Measurements from ENCODE around the gene CTDSP2. TPM values are rescaled to one million over a fixed set of nuclear protein-coding genes. Genes with fewer than 3 reads are reported as not detected.

CTDSP2 gene
- total and polyA plus RNA-seq, 2 experiments from 2014 or later: 52.7 to 97.3 TPM

DNA sequence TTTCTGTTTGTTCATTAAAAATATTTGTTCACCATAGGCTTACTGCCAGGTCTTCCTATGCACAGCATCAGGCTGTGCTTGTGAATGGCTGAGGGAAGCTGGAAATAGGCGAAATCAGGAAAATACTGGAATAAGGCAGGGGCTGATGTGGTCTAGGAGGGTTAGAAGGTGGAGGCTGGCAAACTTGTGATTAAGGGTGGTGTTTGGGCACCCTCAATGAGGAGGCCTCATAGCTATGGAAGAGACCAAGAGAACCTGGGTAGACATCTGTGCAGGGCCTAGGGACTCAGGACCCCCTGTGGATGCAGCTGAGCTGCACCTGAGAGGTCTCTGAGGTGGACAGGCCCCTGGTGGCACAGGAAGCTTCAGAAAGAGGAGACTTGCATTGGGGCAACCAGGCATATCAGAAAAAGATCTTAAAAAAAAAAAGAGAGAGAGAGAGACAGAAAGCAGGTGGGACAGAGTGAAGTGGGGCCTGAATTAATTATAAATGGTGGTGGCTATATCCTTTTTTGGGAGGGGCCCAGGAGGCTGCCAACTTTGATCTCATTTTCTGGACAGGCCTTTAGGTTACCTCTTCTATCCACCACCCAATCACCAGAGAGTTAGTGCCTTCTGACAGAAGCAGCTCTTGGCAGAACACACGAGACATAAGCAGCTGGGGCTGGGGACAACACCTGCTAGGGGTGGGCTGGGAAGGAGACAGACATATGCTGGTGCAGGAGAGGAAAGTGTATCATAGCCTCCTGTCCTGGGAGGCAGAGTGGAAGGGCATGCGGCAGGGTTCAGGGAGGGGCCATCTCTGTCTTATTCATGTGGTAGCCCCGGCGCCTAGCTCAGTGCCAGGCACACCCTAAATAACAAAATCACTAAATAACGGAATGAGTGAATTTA lies 48.1 kb upstream of the CTDSP2 start:
- H3K79me2 ChIP-seq (ENCODE audit: insufficient read depth): no peaks in the 10 kb centered on the region
- peaks cover 87% of the 10 kb centered on the region for H3K4me1 ChIP-seq (ENCODE audit: insufficient read depth)
- peak overlapping the region; percentile 62 for H3K4me3 ChIP-seq
- WGBS, 2 experiments (ENCODE audit: low coverage in 1 of 2, low lambda C conversion rate in 2 of 2, missing lambda C conversion rate in 2 of 2): 54 to 61% methylated on average over 6 of the region's 6 CpGs
- H3K27ac ChIP-seq: peak overlapping the region; percentile 98
- H3K9me3 ChIP-seq (ENCODE audit: low read depth): no peaks in the 10 kb centered on the region
- no peaks in the 10 kb centered on the region for H3K27me3 ChIP-seq (replicated peaks; ENCODE audit: insufficient read depth)
- H3K9ac ChIP-seq: peak overlapping the region; percentile 86
- no peak for TF ChIP-seq EZH2phosphoT487 (IDR thresholded peaks at IDR 0.05; ENCODE audit: insufficient read depth, low read depth)
- TF ChIP-seq EZH2 (IDR thresholded peaks at IDR 0.05; ENCODE audit: insufficient read depth, poor library complexity, severe bottlenecking): no peak
- H2AFZ ChIP-seq: peak overlapping the region; percentile 59
- in situ Hi-C loops (cut with MboI): no loop called here
- DNase-seq: peak; percentile 29
- H3K4me2 ChIP-seq (ENCODE audit: unreplicated experiment): peak overlapping the region; percentile 78
- no peaks in the 10 kb centered on the region for H3K9me2 ChIP-seq (ENCODE audit: insufficient read depth)
- no peaks in the 10 kb centered on the region for H3K36me3 ChIP-seq (ENCODE audit: low read depth)
- H4K20me1 ChIP-seq (ENCODE audit: insufficient read depth): no peaks in the 10 kb centered on the region
- H3F3A ChIP-seq (ENCODE audit: insufficient read depth): peaks cover 68% of the 10 kb centered on the region

DNA sequence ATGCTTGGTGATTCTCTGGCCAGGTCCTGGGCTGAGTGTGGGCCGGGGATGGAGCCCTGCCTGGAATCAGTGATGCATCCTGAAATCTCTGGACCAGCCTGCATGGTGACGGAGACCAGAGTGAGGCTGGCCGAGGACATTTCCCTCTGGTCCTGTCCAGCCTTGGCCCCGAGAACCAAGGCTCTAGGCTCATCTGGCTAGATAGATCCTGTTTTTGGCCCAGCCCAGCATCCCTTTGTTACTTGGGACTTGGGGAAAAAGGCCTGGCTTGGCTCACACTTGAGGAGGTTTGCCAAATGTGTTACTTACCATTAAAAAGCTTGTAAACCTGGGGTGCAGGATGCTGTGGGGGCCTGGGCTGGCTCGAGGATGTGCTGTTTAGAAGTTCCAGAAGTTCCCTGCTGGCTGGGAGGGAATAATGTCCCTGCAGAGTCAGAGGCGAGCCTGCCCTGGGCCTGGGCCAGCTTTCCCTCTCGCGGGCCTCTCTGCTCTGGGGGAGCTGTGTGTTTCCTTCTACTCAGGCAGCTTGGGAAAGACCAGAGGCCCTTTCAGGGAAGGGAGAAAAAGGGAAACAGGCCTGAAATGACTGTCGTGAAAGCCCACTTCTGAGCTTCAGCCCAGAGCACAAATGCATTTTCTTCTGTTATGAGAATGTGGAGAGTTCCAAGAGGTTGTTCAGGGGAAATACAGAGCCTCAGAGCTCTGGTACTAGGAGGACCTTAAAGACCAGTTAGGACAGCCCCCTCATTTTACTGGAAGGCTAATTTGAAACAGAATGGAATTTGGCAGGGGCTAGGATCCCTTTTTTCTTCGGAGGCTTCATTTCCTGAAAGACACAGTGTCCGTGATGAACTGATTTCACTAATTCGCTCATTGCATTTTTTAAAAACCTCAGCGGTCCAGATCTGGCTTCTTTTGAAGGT lies 47.2 kb upstream of the CTDSP2 start:
- TF ChIP-seq EZH2phosphoT487 (IDR thresholded peaks at IDR 0.05; ENCODE audit: insufficient read depth, low read depth) (no peak), EZH2 (IDR thresholded peaks at IDR 0.05; ENCODE audit: insufficient read depth, poor library complexity, severe bottlenecking) (no peak)
- no peaks in the 10 kb centered on the region for H3K27me3 ChIP-seq (replicated peaks; ENCODE audit: insufficient read depth)
- peak overlapping the region; percentile 59 for H2AFZ ChIP-seq
- no peaks in the 10 kb centered on the region for H3K9me3 ChIP-seq (ENCODE audit: low read depth)
- no peaks in the 10 kb centered on the region for H4K20me1 ChIP-seq (ENCODE audit: insufficient read depth)
- peaks cover 90% of the 10 kb centered on the region for H3K4me1 ChIP-seq (ENCODE audit: insufficient read depth)
- in situ Hi-C loops (cut with MboI): no loop called here
- peak; percentile 94 for DNase-seq
- peak overlapping the region; percentile 98 for H3K27ac ChIP-seq
- peak overlapping the region; percentile 86 for H3K9ac ChIP-seq
- H3K4me2 ChIP-seq (ENCODE audit: unreplicated experiment): peak overlapping the region; percentile 78
- peak overlapping the region; percentile 62 for H3K4me3 ChIP-seq
- H3K36me3 ChIP-seq (ENCODE audit: low read depth): no peaks in the 10 kb centered on the region
- 7 to 8% methylated on average over 13 of the region's 13 CpGs for WGBS, 2 experiments (ENCODE audit: low coverage in 1 of 2, low lambda C conversion rate in 2 of 2, missing lambda C conversion rate in 2 of 2)
- no peaks in the 10 kb centered on the region for H3K9me2 ChIP-seq (ENCODE audit: insufficient read depth)
- no peaks in the 10 kb centered on the region for H3K79me2 ChIP-seq (ENCODE audit: insufficient read depth)
- H3F3A ChIP-seq (ENCODE audit: insufficient read depth): peaks cover 73% of the 10 kb centered on the region

DNA sequence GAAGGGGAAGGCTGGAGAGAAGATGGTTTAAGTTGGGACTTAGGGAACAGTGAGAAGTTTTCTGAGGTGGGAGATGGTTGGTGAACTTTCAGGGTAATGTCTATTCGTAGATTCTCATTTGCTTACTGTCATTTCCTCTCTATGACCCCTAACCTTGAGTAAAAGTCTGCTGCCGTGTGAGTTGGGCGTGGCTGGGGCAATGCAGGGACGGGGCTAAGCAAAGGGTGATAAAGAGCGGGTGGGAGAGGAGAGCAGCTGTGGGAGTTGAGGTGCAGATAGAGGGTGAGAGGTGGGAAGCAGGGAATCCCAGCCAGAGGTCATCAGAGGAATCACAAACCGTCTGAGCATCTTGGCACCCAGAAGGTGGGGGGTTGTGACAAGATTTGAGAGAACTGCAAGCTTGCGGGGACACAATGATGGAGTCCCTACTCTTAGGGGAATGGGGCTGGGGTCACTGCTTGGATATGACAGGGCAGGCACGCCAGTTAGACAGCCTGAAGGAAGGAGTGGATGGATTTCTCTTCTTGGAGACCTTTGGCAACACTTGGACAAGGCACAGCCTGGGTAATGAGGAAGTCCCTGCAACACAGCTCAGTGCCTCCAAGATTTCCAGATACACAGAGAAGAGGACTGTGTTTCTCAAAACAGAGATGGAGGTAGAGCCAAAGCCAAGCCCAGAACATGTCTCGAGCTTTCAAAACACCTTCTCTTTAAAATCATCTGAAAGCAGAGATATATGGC lies 45.9 kb upstream of the CTDSP2 start:
- peak overlapping the region; percentile 98 for H3K27ac ChIP-seq
- no peak overlapping the region for H2AFZ ChIP-seq
- 79 to 80% methylated on average over 9 of the region's 9 CpGs for WGBS, 2 experiments (ENCODE audit: low coverage in 1 of 2, low lambda C conversion rate in 2 of 2, missing lambda C conversion rate in 2 of 2)
- H3K36me3 ChIP-seq (ENCODE audit: low read depth): no peaks in the 10 kb centered on the region
- H3K4me2 ChIP-seq (ENCODE audit: unreplicated experiment): peak overlapping the region; percentile 78
- no peaks in the 10 kb centered on the region for H3K27me3 ChIP-seq (replicated peaks; ENCODE audit: insufficient read depth)
- H3K4me1 ChIP-seq (ENCODE audit: insufficient read depth): peaks cover 93% of the 10 kb centered on the region
- H3K79me2 ChIP-seq (ENCODE audit: insufficient read depth): no peaks in the 10 kb centered on the region
- H4K20me1 ChIP-seq (ENCODE audit: insufficient read depth): no peaks in the 10 kb centered on the region
- no peak overlapping the region for H3K9ac ChIP-seq
- TF ChIP-seq EZH2 (IDR thresholded peaks at IDR 0.05; ENCODE audit: insufficient read depth, poor library complexity, severe bottlenecking) (no peak), EZH2phosphoT487 (IDR thresholded peaks at IDR 0.05; ENCODE audit: insufficient read depth, low read depth) (no peak)
- no peaks in the 10 kb centered on the region for H3K9me2 ChIP-seq (ENCODE audit: insufficient read depth)
- no peak overlapping the region for H3K4me3 ChIP-seq
- H3K9me3 ChIP-seq (ENCODE audit: low read depth): no peaks in the 10 kb centered on the region
- no peak for DNase-seq
- H3F3A ChIP-seq (ENCODE audit: insufficient read depth): peaks cover 79% of the 10 kb centered on the region
- in situ Hi-C loops (cut with MboI): no loop called here

Data from GM23248 (cell line).